Psoas muscle (tissue), 8 donors: ENCODE results near the gene DHDDS. TPM values are rescaled to one million over a fixed set of nuclear protein-coding genes. Genes with fewer than 3 reads are reported as not detected.
A peak's percentile ranks its signal among the peaks of the same experiment; 100 is the strongest.

Experiments used
- ATAC-seq, 4 donors: fragments of 200-7000 bp; cut with Tn5 transposase; one replicate each; pipeline ENCODE4 v1.9.1; 2020; ENCODE audit warnings: moderate library complexity in 3 of 4, mild to moderate bottlenecking in 2 of 4
- DNase-seq, 2 donors: peaks; one replicate each; pipeline ENCODE4 v3.0.0-alpha.2; 2020
- H3K27ac ChIP-seq: fragments of 200-600 bp; one replicate; pipeline ENCODE4 v1.8.0; 2022
- H3K27me3 ChIP-seq, 3 donors: fragments of 200-600 bp in 1 of 3; one replicate each; pipeline versions ENCODE4 v1.6.1 to v1.8.0; 2013 to 2022; ENCODE audit warnings: low read length in 2 of 3, mild to moderate bottlenecking in 2 of 3, moderate library complexity in 1 of 3; ENCODE audit not compliant: insufficient read depth in 3 of 3
- H3K36me3 ChIP-seq, 2 donors: fragments of 200-600 bp in 1 of 2; one replicate each; pipeline versions ENCODE4 v1.6.1 to v1.8.0; 2013 to 2022; ENCODE audit warnings: low read depth in 1 of 2, mild to moderate bottlenecking in 1 of 2, moderate library complexity in 1 of 2; ENCODE audit not compliant: insufficient read depth in 1 of 2
- H3K4me1 ChIP-seq: fragments of 200-600 bp; one replicate; pipeline ENCODE4 v1.8.0; 2022
- H3K4me3 ChIP-seq: fragments of 200-600 bp; one replicate; pipeline ENCODE4 v1.8.0; 2022; ENCODE audit warnings: mild to moderate bottlenecking
- H3K9me3 ChIP-seq: fragments of 200-600 bp; one replicate; pipeline ENCODE4 v1.8.0; 2022
- CTCF ChIP-seq: fragments of 200-600 bp; IDR thresholded peaks from one replicate; pipeline ENCODE4 v1.8.0; 2022; ENCODE audit warnings: antibody characterized with exemption
- WGBS, 3 donors: extraction: QIAGEN DNeasy Blood & Tissue Kit; methylation state at CpG; one replicate each; pipeline versions ENCODE4 v1.1.6 to v1.1.7; 2013; 5-methylcytosine and 5-hydroxymethylcytosine counted together
- intact Hi-C, 2 donors: fragments of 100-400 bp; cut with DNase I; formaldehyde crosslinking; loops; one replicate each; pipeline versions ENCODE4 v1.11.0 to v1.14.2; 2022
- polyA plus RNA-seq, 3 donors: library from polyadenylated mRNA; stranded (reverse); fragments of 200-250 nt; gene quantifications; one replicate each; pipeline ENCODE4 v1.2.3, GENCODE V29; 2013
- total RNA-seq, 4 donors: library from RNA; stranded (reverse); fragmentation: NEBNext Ultra II Directional in 2 of 4; extraction: Animal tissue kit (Norgen Biotek cat#: 25700) in 2 of 4; gene quantifications; one replicate each; pipeline versions ENCODE4 v1.2.1 to v1.2.4, GENCODE V29; 2021 to 2023
- donor health status: healthy with polysubstance abuse.
- donor health status: DM: no; HTN: no; CAD: no; lungs with moderate emphysema.
- donor health status: Bipolar disorder and iron deficiency.
- donor health status: healthy.
- donor health status: DM: yes; HTN: yes; CAD: no.
- donor health status: DM: no; HTN: no; CAD: no.
- donor health status: DM: no; HTN: no; CAD: no.
- donor health status: DM: yes; HTN: yes; CAD: no.

Gene DHDDS
- total and polyA plus RNA-seq, 7 donors, result 14.1 to 40.6 (median 23.3) TPM

- TF ChIP-seq CTCF, result no peak
- Histone ChIP-seq H3K27me3 (peaks cover 0 to 38% (median 2%) of the 10 kb centered on the region in 3 donors), H3K4me1 (no peaks in the 10 kb centered on the region), H3K27ac (no peak overlapping the region), H3K36me3 (no peaks in the 10 kb centered on the region), H3K4me3 (no peak overlapping the region), H3K9me3 (no peaks in the 10 kb centered on the region)
- 26 to 38% (median 33%) methylated on average over 4 to 5 of the region's 5 CpGs for WGBS, 3 donors
- no peak for ATAC-seq
- intact Hi-C loops, result no loop called here
- no peak for DNase-seq
These were observed 13.2 kb upstream of the DHDDS start for GRCh38 chr1:26418865-26419349.

- Histone ChIP-seq H3K4me3 (no peak overlapping the region), H3K4me1 (no peaks in the 10 kb centered on the region), H3K36me3 (no peaks in the 10 kb centered on the region), H3K27ac (no peak overlapping the region), H3K27me3 (peaks cover 0 to 36% (median 0%) of the 10 kb centered on the region in 3 donors), H3K9me3 (no peaks in the 10 kb centered on the region)
- ATAC-seq, result no peak
- WGBS, 3 donors, result 61 to 83% (median 74%) methylated on average over 2 of the region's 2 CpGs
- intact Hi-C loops, result no loop called here
- TF ChIP-seq CTCF, result no peak
- no peak for DNase-seq
These were observed 12.6 kb upstream of the DHDDS start for GRCh38 chr1:26419494-26419893.

- no peak overlapping the region for H3K27ac ChIP-seq
- WGBS, 3 donors, result 86 to 89% (median 88%) methylated on average over 2 of the region's 2 CpGs
- peaks cover 11% of the 10 kb centered on the region for H3K4me1 ChIP-seq
- intact Hi-C loops, result loop anchor here in 1 of 2 donors (5.0 kb wide), 1 partner anchor 43 kb away; the partner anchor contains the start of gene HMGN2
- ATAC-seq, result no peak
- H3K9me3 ChIP-seq, result no peaks in the 10 kb centered on the region
- peaks cover 0 to 10% (median 0%) of the 10 kb centered on the region in 3 donors for H3K27me3 ChIP-seq
- DNase-seq, result no peak
- H3K36me3 ChIP-seq, result peaks cover 3 to 10% of the 10 kb centered on the region in 2 donors
- TF ChIP-seq CTCF, result no peak
- no peak overlapping the region for H3K4me3 ChIP-seq
These were observed 2.4 kb upstream of the DHDDS start for GRCh38 chr1:26429721-26430120.

- no peak for ATAC-seq
- Histone ChIP-seq H3K27me3 (no peaks in the 10 kb centered on the region), H3K27ac (peak overlapping the region; percentile 90), H3K9me3 (no peaks in the 10 kb centered on the region), H3K4me3 (peak overlapping the region; percentile 94), H3K4me1 (peaks cover 11% of the 10 kb centered on the region), H3K36me3 (peaks cover 3 to 32% of the 10 kb centered on the region in 2 donors)
- DNase-seq, result no peak
- intact Hi-C loops, result loop anchor here (2.0 to 5.0 kb wide), 2 partner anchors 40 kb away; partner anchors contain the start of gene HMGN2 (in 2 of the 2)
- WGBS, 3 donors, result 45 to 52% (median 50%) methylated on average over 3 of the region's 3 CpGs
- no peak for TF ChIP-seq CTCF
These were observed 672 bp downstream of the DHDDS start for GRCh38 chr1:26432793-26433192.
